Measurements from ENCODE around the gene EIF3B.
"Not testable (repeated sequence)": the region's sequence is repeated elsewhere in the genome, so short reads cannot be mapped to it uniquely, and the experiment has no call there.

Gene EIF3B

DNA sequence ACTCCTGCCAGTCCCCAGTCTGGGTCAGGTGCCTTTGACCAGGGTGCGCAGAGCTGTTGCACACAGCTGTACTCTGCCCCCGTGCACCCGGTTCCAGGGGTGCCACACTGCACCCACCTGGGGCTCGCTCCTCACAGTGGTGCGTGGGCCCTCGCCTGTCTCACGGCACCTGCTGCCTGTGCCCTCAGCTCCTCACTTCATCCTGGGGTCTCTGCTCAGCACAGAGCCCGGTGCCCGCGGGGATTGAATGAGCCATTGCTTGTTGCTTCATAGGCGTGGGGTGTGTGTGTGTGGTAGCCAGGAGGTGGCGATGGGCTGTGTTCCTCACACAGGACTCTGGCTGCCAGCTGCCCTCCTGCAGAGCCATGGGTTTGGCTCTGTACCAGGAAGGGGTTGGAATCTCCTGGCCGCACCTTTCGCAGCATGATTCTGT, 18.5 kb downstream of the EIF3B start:
- no peak overlapping the region for H3K27ac ChIP-seq
- no peak for TF ChIP-seq ZFX (IDR thresholded peaks at IDR 0.05; ENCODE audit: borderline replicate concordance)
- TF ChIP-seq, protein P1, sequence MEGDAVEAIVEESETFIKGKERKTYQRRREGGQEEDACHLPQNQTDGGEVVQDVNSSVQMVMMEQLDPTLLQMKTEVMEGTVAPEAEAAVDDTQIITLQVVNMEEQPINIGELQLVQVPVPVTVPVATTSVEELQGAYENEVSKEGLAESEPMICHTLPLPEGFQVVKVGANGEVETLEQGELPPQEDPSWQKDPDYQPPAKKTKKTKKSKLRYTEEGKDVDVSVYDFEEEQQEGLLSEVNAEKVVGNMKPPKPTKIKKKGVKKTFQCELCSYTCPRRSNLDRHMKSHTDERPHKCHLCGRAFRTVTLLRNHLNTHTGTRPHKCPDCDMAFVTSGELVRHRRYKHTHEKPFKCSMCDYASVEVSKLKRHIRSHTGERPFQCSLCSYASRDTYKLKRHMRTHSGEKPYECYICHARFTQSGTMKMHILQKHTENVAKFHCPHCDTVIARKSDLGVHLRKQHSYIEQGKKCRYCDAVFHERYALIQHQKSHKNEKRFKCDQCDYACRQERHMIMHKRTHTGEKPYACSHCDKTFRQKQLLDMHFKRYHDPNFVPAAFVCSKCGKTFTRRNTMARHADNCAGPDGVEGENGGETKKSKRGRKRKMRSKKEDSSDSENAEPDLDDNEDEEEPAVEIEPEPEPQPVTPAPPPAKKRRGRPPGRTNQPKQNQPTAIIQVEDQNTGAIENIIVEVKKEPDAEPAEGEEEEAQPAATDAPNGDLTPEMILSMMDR (IDR thresholded peaks at IDR 0.05): no peak

DNA sequence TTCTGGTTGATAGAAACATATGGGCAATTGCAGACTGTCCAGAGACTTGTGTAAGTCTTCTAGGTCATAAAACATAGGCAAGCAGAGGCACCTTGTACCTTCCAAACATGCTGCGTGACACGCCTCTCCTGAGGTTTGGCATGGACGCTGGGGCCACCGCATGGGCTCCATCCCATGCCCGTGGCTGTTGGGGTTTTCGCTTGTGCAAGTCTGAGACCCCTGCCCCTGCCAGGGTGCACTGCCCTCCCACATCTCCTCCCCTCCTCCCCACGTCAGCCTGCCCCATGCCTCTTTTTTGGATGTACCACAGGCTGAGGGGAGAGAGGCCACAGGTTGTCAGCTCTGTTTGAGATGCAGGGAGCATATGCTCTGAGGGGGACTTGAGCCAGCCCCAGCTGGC, 19.0 kb downstream of the EIF3B start:
- TF ChIP-seq, protein P1 (IDR thresholded peaks at IDR 0.05): no peak
- TF ChIP-seq ZFX (IDR thresholded peaks at IDR 0.05; ENCODE audit: borderline replicate concordance): no peak

DNA sequence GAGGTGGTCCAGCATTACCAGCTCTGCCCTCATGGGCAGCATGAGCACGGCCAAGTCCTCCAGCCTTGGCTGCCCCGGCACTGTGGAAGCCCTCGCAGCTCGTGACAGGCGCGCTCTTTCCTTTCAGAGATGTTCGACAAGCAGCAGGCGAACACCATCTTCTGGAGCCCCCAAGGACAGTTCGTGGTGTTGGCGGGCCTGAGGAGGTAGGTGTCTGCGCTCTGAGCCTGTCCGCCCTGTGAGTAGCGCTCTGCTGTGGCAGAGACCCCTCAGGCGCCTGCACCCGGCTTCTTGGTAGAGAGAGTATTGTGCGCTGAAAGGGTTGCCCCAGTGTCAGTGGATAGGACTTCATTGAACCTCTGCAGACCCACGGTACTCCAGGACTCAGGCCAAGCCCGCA, 19.8 kb downstream of the EIF3B start:
- H3K27ac ChIP-seq: no peak overlapping the region
- TF ChIP-seq ZFX (IDR thresholded peaks at IDR 0.05; ENCODE audit: borderline replicate concordance): no peak
- TF ChIP-seq, protein P1 (IDR thresholded peaks at IDR 0.05): no peak

More for the DNA sequence above, 19.0 kb downstream of the EIF3B start:
- no peak overlapping the region for H3K27ac ChIP-seq

DNA sequence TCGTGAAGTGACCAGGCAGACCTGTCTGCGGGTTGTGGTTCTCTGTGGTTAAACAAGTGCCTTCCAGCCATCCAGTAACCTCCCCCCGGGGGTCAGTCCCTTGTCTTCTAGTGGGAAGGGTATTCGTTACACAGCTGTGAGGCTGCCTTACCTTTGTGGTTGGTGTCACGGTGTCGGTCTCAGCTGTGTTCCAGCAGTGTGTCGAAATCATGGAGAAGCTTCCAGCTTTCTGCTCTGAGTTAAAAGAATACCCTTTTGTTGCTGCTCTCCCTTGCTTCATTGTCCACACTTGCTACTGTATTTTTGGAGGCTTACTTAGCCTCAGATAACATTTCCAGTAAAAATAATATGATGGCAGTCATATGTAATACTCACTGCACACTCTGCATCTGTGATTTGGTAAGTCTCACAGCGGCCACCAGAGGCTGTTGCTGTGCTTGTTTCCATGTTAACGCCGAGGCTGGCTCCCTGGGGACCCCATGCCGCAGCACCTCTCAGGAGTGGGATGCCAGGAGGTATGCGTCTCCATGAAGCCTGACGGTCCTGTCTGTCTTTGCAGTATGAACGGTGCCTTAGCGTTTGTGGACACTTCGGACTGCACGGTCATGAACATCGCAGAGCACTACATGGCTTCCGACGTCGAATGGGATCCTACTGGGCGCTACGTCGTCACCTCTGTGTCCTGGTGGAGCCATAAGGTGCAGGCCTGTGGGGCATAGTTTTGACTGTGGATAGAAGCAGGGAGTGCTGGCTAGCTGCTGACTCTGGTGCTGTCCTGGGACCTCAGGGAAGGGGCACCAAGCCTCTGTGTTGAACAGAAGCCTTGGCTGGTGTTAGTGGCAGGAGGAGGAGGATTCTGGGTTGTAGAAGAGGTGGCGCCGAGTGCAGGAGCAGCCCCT, 20.5 kb downstream of the EIF3B start:
- no peak for TF ChIP-seq ZFX (IDR thresholded peaks at IDR 0.05; ENCODE audit: borderline replicate concordance)
- TF ChIP-seq, protein P1 (IDR thresholded peaks at IDR 0.05): no peak

DNA sequence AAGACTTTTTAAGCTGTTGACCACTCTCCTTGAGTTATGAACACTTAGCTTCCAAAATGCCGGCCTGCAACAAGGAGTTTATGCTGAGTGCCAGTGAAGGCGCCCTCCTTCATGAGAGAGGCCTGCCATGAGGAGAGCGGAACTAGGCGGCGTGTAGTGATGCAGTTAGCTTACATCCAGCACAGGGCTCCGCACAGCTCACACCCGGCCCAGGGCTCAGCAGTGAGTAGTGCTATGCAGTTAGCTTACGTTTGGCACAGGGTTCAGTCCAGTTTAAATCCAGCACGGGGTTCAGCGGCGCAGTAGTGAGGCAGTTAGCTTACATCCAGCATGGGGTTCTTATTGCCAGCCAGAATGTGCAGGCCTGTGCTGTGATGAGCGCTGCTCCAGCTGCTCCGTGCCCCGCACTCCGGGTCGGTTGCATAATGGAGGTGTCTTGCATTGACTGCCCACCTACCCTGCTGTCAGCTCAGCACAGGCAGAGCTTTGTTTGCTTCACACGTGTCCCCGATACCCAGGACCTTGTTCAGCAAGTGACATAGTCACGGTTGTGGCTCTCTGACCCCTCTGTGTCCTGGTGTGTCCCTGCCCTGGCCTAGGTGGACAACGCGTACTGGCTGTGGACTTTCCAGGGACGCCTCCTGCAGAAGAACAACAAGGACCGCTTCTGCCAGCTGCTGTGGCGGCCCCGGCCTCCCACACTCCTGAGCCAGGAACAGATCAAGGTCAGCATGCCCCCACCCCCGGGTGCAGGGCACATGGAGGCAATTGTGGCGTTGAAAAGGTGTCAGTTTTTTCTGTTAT, 21.9 kb downstream of the EIF3B start:
- no peak for TF ChIP-seq ZFX (IDR thresholded peaks at IDR 0.05; ENCODE audit: borderline replicate concordance)
- H3K27ac ChIP-seq: no peak overlapping the region

More for the DNA sequence above, 20.5 kb downstream of the EIF3B start:
- no peak overlapping the region for H3K27ac ChIP-seq

DNA sequence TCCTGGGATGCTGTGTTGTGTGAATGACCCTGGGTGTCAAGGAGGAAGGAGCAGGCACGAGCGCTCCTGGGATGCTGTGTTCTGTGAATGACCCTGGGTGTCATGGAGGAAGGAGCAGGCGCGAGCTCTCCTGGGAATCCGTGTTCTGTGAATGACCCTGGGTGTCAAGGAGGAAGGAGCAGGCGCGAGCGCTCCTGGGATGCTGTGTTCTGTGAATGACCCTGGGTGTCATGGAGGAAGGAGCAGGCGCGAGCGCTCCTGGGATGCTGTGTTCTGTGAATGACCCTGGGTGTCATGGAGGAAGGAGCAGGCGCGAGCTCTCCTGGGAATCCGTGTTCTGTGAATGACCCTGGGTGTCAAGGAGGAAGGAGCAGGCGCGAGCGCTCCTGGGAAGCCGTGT, 22.9 kb downstream of the EIF3B start:
- not testable (repeated sequence) for H3K27ac ChIP-seq

DNA sequence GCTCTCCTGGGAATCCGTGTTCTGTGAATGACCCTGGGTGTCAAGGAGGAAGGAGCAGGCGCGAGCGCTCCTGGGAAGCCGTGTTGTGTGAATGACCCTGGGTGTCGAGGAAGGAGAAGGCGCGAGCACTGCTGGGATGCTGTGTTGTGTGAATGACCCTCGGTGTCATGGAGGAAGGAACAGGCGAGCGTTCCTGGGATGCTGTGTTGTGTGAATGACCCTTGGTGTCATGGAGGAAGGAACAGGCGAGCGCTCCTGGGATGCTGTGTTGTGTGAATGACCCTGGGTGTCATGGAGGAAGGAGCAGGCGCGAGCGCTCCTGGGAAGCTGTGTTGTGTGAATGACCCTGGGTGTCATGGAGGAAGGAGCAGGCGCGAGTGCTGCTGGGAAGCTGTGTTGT, 23.5 kb downstream of the EIF3B start:
- not testable (repeated sequence) for H3K27ac ChIP-seq

DNA sequence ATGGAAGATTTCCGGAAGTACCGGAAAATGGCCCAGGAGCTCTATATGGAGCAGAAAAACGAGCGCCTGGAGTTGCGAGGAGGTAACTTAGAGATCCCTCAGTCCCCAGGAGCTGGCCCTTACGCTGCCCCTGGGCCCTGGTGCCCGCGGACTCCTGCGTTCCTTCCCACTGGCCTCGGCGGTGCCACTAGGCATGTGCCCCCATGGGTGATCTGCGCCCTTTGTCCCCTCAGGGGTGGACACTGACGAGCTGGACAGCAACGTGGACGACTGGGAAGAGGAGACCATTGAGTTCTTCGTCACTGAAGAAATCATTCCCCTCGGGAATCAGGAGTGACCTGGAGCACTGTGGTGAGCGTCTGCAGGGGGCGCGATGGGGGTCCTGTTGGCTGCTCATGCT, 24.5 kb downstream of the EIF3B start:
- TF ChIP-seq, protein P1 (IDR thresholded peaks at IDR 0.05): no peak
- TF ChIP-seq ZFX (IDR thresholded peaks at IDR 0.05; ENCODE audit: borderline replicate concordance): no peak

More for the DNA sequence above, 24.5 kb downstream of the EIF3B start:
- no peak overlapping the region for H3K27ac ChIP-seq

All from 22Rv1 (cell line).